ENCODE measurements around the gene HMGXB4. TPM values are rescaled to one million over a fixed set of nuclear protein-coding genes. Genes with fewer than 3 reads are reported as not detected.
A peak's percentile ranks its signal among the peaks of the same experiment; 100 is the strongest.

Gene HMGXB4
- total and polyA plus RNA-seq, 2 of the 13 experiments (the other 11 are each of a cell fraction or from before 2014, with no cell fraction given): 13.9 to 16.3 TPM

DNA sequence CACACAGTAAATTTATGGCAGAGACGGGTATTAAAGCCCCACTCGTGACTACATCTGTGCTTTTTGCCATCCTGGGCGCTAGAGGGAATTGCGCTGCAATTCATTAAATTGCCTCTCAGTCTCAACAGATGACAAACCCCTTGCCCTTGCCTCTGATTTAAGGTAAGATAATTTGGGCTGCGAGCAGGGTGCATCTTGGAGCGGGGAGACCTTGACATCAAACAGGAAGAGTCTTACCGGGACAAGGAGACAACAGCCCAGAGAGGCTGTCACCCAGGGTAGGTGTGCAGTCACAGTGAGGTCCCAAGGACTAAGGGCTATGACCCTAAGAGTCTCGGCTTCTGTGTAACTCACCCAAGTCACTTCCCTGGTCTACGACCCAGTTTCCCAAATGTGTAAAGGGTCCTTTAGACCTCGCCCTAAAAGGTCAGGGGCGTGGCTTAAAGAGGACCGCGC, 42.0 kb downstream of the HMGXB4 start:
- peak overlapping the region; percentile 77 for H3K4me2 ChIP-seq (ENCODE audit: low read depth, low read length)
- peaks cover 37% of the 10 kb centered on the region for H3K4me1 ChIP-seq (ENCODE audit: insufficient read depth, low read length)
- H3K4me3 ChIP-seq (replicated peaks in 1 of 3; ENCODE audit: insufficient read depth in 1 of 3, low read depth in 2 of 3, low read length in 3 of 3): peak overlapping the region; percentile 73 to 90 (median 76); a peak in 5 of 6 replicates
- H3K9ac ChIP-seq (ENCODE audit: insufficient read depth, low read depth, low read length): peak overlapping the region; percentile 94
- ATAC-seq: peak; percentile 17; the same call in 2 of the 3 replicates
- WGBS (ENCODE audit: low lambda C conversion rate): 70% methylated on average over 7 of the region's 13 CpGs
- TSS peak; percentile 82 for BruUV-seq (replicated peaks)
- H4K20me1 ChIP-seq (ENCODE audit: insufficient read depth, low read length): no peaks in the 10 kb centered on the region
- peak overlapping the region; percentile 91 for H3K27ac ChIP-seq (ENCODE audit: extremely low read length, insufficient read depth, low read length)
- no peak for DNase-seq (ENCODE audit: low spot score)
- H3K9me3 ChIP-seq (ENCODE audit: low read length): no peaks in the 10 kb centered on the region
- peak; percentile 12 for FAIRE-seq
- POLR2A ChIA-PET: interaction anchor here (0.8 to 4.6 kb wide), 22 partner anchors 8 to 1183 kb away, joined by 3 to 126 read pairs (median 4); partner anchors contain the start of genes HMGXB4, RBFOX2 and TXN2
- H2AFZ ChIP-seq (ENCODE audit: low read length): no peak overlapping the region
- in situ Hi-C loops (cut with HindIII; ENCODE audit: extremely low pct_ligation_motif_present, low pct_unique_long_range_greater_than_20kb) (no loop called here), intact Hi-C loops (cut with micrococcal nuclease; ENCODE audit: unreplicated experiment) (no loop called here)
- H3K27me3 ChIP-seq (ENCODE audit: control insufficient read depth in 1 of 2, insufficient read depth in 2 of 2, low read length in 2 of 2): no peaks in the 10 kb centered on the region; a peak in 1 of 5 replicates
- CTCF ChIA-PET (ENCODE audit: low intra/inter-chr PET ratio, low total read pairs): no interaction called here
- peaks cover 22% of the 10 kb centered on the region for H3K79me2 ChIP-seq (ENCODE audit: insufficient read depth, low read length)
- peaks cover 4 to 18% of the 10 kb centered on the region in 2 experiments; a peak in 4 of 5 replicates for H3K36me3 ChIP-seq (replicated peaks in 1 of 2; ENCODE audit: control insufficient read depth in 1 of 2, insufficient read depth in 2 of 2, low read length in 2 of 2)
- TF ChIP-seq ZNF44 (CRISPR knock-in tag; IDR thresholded peaks at IDR 0.05): peak; percentile 75; the same call in 1 of the 2 replicates
- 0 out of 2 replicates have a peak, but pooled peaks have one; percentile 1 for TF ChIP-seq ZFP82 (CRISPR knock-in tag; IDR thresholded peaks at IDR 0.05; ENCODE audit: borderline replicate concordance)
- TF ChIP-seq, protein P1, sequence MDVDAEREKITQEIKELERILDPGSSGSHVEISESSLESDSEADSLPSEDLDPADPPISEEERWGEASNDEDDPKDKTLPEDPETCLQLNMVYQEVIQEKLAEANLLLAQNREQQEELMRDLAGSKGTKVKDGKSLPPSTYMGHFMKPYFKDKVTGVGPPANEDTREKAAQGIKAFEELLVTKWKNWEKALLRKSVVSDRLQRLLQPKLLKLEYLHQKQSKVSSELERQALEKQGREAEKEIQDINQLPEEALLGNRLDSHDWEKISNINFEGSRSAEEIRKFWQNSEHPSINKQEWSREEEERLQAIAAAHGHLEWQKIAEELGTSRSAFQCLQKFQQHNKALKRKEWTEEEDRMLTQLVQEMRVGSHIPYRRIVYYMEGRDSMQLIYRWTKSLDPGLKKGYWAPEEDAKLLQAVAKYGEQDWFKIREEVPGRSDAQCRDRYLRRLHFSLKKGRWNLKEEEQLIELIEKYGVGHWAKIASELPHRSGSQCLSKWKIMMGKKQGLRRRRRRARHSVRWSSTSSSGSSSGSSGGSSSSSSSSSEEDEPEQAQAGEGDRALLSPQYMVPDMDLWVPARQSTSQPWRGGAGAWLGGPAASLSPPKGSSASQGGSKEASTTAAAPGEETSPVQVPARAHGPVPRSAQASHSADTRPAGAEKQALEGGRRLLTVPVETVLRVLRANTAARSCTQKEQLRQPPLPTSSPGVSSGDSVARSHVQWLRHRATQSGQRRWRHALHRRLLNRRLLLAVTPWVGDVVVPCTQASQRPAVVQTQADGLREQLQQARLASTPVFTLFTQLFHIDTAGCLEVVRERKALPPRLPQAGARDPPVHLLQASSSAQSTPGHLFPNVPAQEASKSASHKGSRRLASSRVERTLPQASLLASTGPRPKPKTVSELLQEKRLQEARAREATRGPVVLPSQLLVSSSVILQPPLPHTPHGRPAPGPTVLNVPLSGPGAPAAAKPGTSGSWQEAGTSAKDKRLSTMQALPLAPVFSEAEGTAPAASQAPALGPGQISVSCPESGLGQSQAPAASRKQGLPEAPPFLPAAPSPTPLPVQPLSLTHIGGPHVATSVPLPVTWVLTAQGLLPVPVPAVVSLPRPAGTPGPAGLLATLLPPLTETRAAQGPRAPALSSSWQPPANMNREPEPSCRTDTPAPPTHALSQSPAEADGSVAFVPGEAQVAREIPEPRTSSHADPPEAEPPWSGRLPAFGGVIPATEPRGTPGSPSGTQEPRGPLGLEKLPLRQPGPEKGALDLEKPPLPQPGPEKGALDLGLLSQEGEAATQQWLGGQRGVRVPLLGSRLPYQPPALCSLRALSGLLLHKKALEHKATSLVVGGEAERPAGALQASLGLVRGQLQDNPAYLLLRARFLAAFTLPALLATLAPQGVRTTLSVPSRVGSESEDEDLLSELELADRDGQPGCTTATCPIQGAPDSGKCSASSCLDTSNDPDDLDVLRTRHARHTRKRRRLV (CRISPR knock-in tag; IDR thresholded peaks at IDR 0.05): 0 out of 2 replicates have a peak, but pooled peaks have one; percentile 46
- peak; percentile 35; the same call in 1 of the 2 replicates for TF ChIP-seq SRF (IDR thresholded peaks at IDR 0.05; ENCODE audit: low read depth, low read length)
- 0 out of 2 replicates have a peak, but pooled peaks have one; percentile 34 for TF ChIP-seq SATB2 (CRISPR knock-in tag; IDR thresholded peaks at IDR 0.05)
- 0 out of 2 replicates have a peak, but pooled peaks have one; percentile 6 for TF ChIP-seq STAT5B (CRISPR knock-in tag; IDR thresholded peaks at IDR 0.05)
- TF ChIP-seq ZNF292 (CRISPR knock-in tag; IDR thresholded peaks at IDR 0.05; ENCODE audit: borderline replicate concordance, low read depth): 0 out of 2 replicates have a peak, but pooled peaks have one; percentile 14
- 0 out of 2 replicates have a peak, but pooled peaks have one; percentile 33 for TF ChIP-seq RFXAP (CRISPR knock-in tag; IDR thresholded peaks at IDR 0.05; ENCODE audit: borderline replicate concordance)
- no peak for TF ChIP-seq RAD51 (IDR thresholded peaks at IDR 0.05; ENCODE audit: borderline replicate concordance)
- TF ChIP-seq, protein P2, sequence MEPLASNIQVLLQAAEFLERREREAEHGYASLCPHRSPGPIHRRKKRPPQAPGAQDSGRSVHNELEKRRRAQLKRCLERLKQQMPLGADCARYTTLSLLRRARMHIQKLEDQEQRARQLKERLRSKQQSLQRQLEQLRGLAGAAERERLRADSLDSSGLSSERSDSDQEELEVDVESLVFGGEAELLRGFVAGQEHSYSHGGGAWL (CRISPR knock-in tag; IDR thresholded peaks at IDR 0.05): 0 out of 2 replicates have a peak, but pooled peaks have one; percentile 0
- TF ChIP-seq, protein P3, sequence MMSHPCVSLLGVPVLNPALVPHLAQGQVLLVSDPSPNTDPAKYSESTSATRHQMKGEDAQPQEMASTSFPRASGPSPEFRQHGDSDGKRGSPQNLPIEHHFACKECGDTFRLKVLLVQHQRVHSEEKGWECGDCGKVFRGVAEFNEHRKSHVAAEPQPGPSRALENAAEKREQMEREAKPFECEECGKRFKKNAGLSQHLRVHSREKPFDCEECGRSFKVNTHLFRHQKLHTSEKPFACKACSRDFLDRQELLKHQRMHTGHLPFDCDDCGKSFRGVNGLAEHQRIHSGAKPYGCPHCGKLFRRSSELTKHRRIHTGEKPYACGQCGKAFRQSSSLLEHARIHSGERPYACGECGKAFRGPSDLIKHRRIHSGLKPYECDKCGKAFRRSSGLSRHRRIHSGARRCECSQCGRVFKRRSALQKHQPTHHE (CRISPR knock-in tag; IDR thresholded peaks at IDR 0.05; ENCODE audit: borderline replicate concordance): 0 out of 2 replicates have a peak, but pooled peaks have one; percentile 18
- peak; percentile 74; the same call in 1 of the 2 replicates for TF ChIP-seq ZFP36L1 (CRISPR knock-in tag; IDR thresholded peaks at IDR 0.05)
- TF ChIP-seq GFI1 (CRISPR knock-in tag; IDR thresholded peaks at IDR 0.05; ENCODE audit: borderline replicate concordance): 0 out of 2 replicates have a peak, but pooled peaks have one; percentile 10
- TF ChIP-seq ZNF337 (CRISPR knock-in tag; IDR thresholded peaks at IDR 0.05; ENCODE audit: borderline replicate concordance, low read depth): 0 out of 2 replicates have a peak, but pooled peaks have one; percentile 61
- TF ChIP-seq ZNF777 (CRISPR knock-in tag; IDR thresholded peaks at IDR 0.05): peak; percentile 6; the same call in 1 of the 2 replicates
- no peak for TF ChIP-seq ZNF143 (CRISPR knock-in tag; IDR thresholded peaks at IDR 0.05)
- TF ChIP-seq, protein P4, sequence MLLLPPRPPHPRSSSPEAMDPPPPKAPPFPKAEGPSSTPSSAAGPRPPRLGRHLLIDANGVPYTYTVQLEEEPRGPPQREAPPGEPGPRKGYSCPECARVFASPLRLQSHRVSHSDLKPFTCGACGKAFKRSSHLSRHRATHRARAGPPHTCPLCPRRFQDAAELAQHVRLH (CRISPR knock-in tag; IDR thresholded peaks at IDR 0.05; ENCODE audit: borderline replicate concordance, low read depth): 0 out of 2 replicates have a peak, but pooled peaks have one; percentile 13

Data from HepG2 (cell line).